K562 (cell line): Measurements from ENCODE around the gene PGK2. TPM values are rescaled to one million over a fixed set of nuclear protein-coding genes. Genes with fewer than 3 reads are reported as not detected.
A peak's percentile ranks its signal among the peaks of the same experiment; 100 is the strongest.

Experiments used
- CREB3L1 ChIP-seq: fragments of 450-650 bp; IDR thresholded peaks from 2 replicates; pipeline ENCODE4 v1.6.1; 2014; ENCODE audit warnings: low read depth, mild to moderate bottlenecking, moderate library complexity, borderline replicate concordance
- CREM ChIP-seq: IDR thresholded peaks from 2 replicates; pipeline ENCODE4 v1.6.1; 2014; ENCODE audit warnings: antibody characterized with exemption, low read depth
- FOS ChIP-seq: IDR thresholded peaks from 3 replicates; pipeline ENCODE4 v1.6.1; 2011; ENCODE audit not compliant: insufficient read length; ENCODE audit errors: extremely low read depth
- L3MBTL2 ChIP-seq: fragments of 450-650 bp; IDR thresholded peaks from 2 replicates; pipeline ENCODE4 v1.6.1; 2016; ENCODE audit warnings: mild to moderate bottlenecking, moderate library complexity
- MCM2 ChIP-seq: fragments of 450-650 bp; IDR thresholded peaks from 2 replicates; pipeline ENCODE4 v1.6.1; 2017; ENCODE audit warnings: low read depth, mild to moderate bottlenecking
- MTF1 ChIP-seq: fragments of 250-450 bp; sonication (Bioruptor Pico); IDR thresholded peaks from 2 replicates; pipeline ENCODE4 v1.9.0; 2021; ENCODE audit warnings: moderate library complexity, mild to moderate bottlenecking, inconsistent platforms, borderline replicate concordance
- NONO ChIP-seq, 2 experiments: fragments of 200-400 bp in 1 of 2; fragments of 450-650 bp in 1 of 2; formaldehyde crosslinking in 1 of 2; IDR thresholded peaks; 2 replicates each; pipeline ENCODE4 v1.6.1; 2017; ENCODE audit warnings: low read depth in 2 of 2, mild to moderate bottlenecking in 2 of 2, moderate library complexity in 2 of 2, low read length in 1 of 2
- PCBP1 ChIP-seq: fragments of 200-400 bp; formaldehyde crosslinking; IDR thresholded peaks from 2 replicates; pipeline ENCODE4 v1.6.1; 2018; ENCODE audit warnings: mild to moderate bottlenecking, low read depth, low read length; ENCODE audit not compliant: poor library complexity, severe bottlenecking
- PHTF2 ChIP-seq: fragments of 250-450 bp; sonication (Bioruptor Pico); IDR thresholded peaks from 2 replicates; pipeline ENCODE4 v1.5.0; 2021; ENCODE audit warnings: mild to moderate bottlenecking
- POU5F1 ChIP-seq: fragments of 150-350 bp; IDR thresholded peaks from 2 replicates; pipeline ENCODE4 v1.6.1; 2014; ENCODE audit warnings: borderline replicate concordance, low read length, low read depth, mild to moderate bottlenecking; ENCODE audit not compliant: partially characterized antibody
- SAFB ChIP-seq: fragments of 200-400 bp; formaldehyde crosslinking; IDR thresholded peaks from 2 replicates; pipeline ENCODE4 v1.6.1; 2017; ENCODE audit warnings: low read depth, low read length, borderline replicate concordance
- SRSF1 ChIP-seq: fragments of 200-400 bp; formaldehyde crosslinking; IDR thresholded peaks from 2 replicates; pipeline ENCODE4 v1.6.1; 2017; ENCODE audit warnings: mild to moderate bottlenecking, low read depth, low read length, moderate library complexity
- VEZF1 ChIP-seq: fragments of 200-800 bp; sonication (Bioruptor generic); IDR thresholded peaks from 2 replicates; pipeline ENCODE4 v1.6.1; 2017; ENCODE audit warnings: missing genetic modification characterization, missing compliant biosample characterization
- ZBTB34 ChIP-seq: fragments of 250-450 bp; sonication (Bioruptor Pico); IDR thresholded peaks from 2 replicates; pipeline ENCODE4 v1.8.0; 2021; ENCODE audit warnings: mild to moderate bottlenecking, moderate library complexity
- ZC3H8 ChIP-seq: fragments of 450-650 bp; IDR thresholded peaks from 2 replicates; pipeline ENCODE4 v1.6.1; 2017
- ZFP1 ChIP-seq: fragments of 450-650 bp; formaldehyde crosslinking; IDR thresholded peaks from 2 replicates; pipeline ENCODE4 v1.4.0; 2020; ENCODE audit warnings: mild to moderate bottlenecking, mixed read lengths
- ZHX1 ChIP-seq: fragments of 150-350 bp; conservative IDR thresholded peaks from 2 replicates; pipeline ENCODE4 v1.6.1; 2014; ENCODE audit warnings: low read length
- ZKSCAN3 ChIP-seq: fragments of 250-450 bp; sonication (Bioruptor Pico); IDR thresholded peaks from 2 replicates; pipeline ENCODE4 v1.4.0; 2020
- ZNF174 ChIP-seq: fragments of 250-450 bp; sonication (Bioruptor Pico); IDR thresholded peaks from 2 replicates; pipeline ENCODE4 v1.4.0; 2020; ENCODE audit warnings: mild to moderate bottlenecking
- ZNF398 ChIP-seq: fragments of 250-450 bp; sonication (Bioruptor Pico); IDR thresholded peaks from 2 replicates; pipeline ENCODE4 v1.8.0; 2021; ENCODE audit warnings: moderate library complexity, mild to moderate bottlenecking, inconsistent platforms
- ZNF408 ChIP-seq: fragments of 250-450 bp; sonication (Bioruptor Pico); IDR thresholded peaks from 2 replicates; pipeline ENCODE4 v1.4.0; 2020; ENCODE audit warnings: low read depth, mild to moderate bottlenecking, moderate library complexity
- polyA plus RNA-seq, 8 experiments: library from polyadenylated mRNA; depleted of rRNA in 4 of 8; stranded (reverse) in 5 of 8; unstranded in 3 of 8; fragments of >200 nt; fragmentation: Nextera tagmentation in 2 of 8; fragmentation: Illumina TruSeq in 1 of 8; extraction: Ambion mirVana in 2 of 8; extraction: Trizol in 1 of 8; gene quantifications; 2 replicates each; pipeline versions ENCODE4 v1.2.1 to v1.2.3, GENCODE V29; 2011 to 2014; ENCODE audit warnings: inconsistent platforms in 1 of 8, missing spikeins in 1 of 8
- total RNA-seq, 7 experiments: library from RNA; depleted of rRNA in 6 of 7; stranded (reverse); fragments of >200 nt in 6 of 7; fragmentation: Illumina TruSeq in 2 of 7; extraction: Trizol in 2 of 7; gene quantifications; 2 replicates each; pipeline versions ENCODE4 v1.2.1 to v1.2.3, GENCODE V29; 2011 to 2021; ENCODE audit warnings: low replicate concordance in 1 of 7

Gene PGK2
- total and polyA plus RNA-seq, 9 of the 15 experiments (the other 6 are each of a cell fraction or from before 2014, with no cell fraction given): not detected

GRCh38 chr6:49782725-49783124 lies 4.4 kb downstream of the PGK2 start (continued):
- TF ChIP-seq VEZF1 (CRISPR knock-in tag): no peak; the same call in 1 of the 2 replicates
- no peak for TF ChIP-seq CREM
- TF ChIP-seq ZKSCAN3 (CRISPR knock-in tag): no peak
- TF ChIP-seq CREB3L1: no peak
- no peak for TF ChIP-seq ZFP1
- TF ChIP-seq MTF1 (CRISPR knock-in tag): no peak
- TF ChIP-seq ZNF408 (CRISPR knock-in tag): no peak
- TF ChIP-seq PHTF2 (CRISPR knock-in tag): no peak
- no peak for TF ChIP-seq MCM2
- TF ChIP-seq SAFB: no peak
- TF ChIP-seq PCBP1: no peak
- TF ChIP-seq ZC3H8: no peak
- TF ChIP-seq NONO (IDR thresholded peaks at IDR 0.05; ENCODE audit: low read depth in 2 of 2, low read length in 1 of 2): no peak
- TF ChIP-seq POU5F1: no peak
- TF ChIP-seq ZBTB34 (CRISPR knock-in tag): no peak
- TF ChIP-seq SRSF1: no peak
- TF ChIP-seq ZNF174 (CRISPR knock-in tag): no peak
- TF ChIP-seq FOS: no peak
- TF ChIP-seq ZNF398: no peak
- no peak for TF ChIP-seq ZHX1
- TF ChIP-seq L3MBTL2: peak; percentile 62
